K562 (cell line): ENCODE data around the gene GFAP. TPM values are rescaled to one million over a fixed set of nuclear protein-coding genes. Genes with fewer than 3 reads are reported as not detected.

ENCODE experiments used
- ATAC-seq: fragments of 200-7000 bp; cut with Tn5 transposase; 3 replicates; pipeline ENCODE4 v1.9.1; 2020; ENCODE audit warnings: moderate library complexity
- BruUV-seq: library from RNA; stranded (reverse); fragments of 400-500 nt; replicated peaks from 2 replicates; lab custom pipeline; 2021; lab: Mats Ljungman, UMichigan
- CTCF ChIA-PET: fragments of 300-600 bp; formaldehyde crosslinking; extraction: SDS; loops from one replicate; lab custom pipeline; 2021; ENCODE audit warnings: low intra/inter-chr PET ratio; lab: Yijun Ruan, JAX
- POLR2A ChIA-PET: fragments of 300-600, 350-650 bp; sonication (Branson Sonifier 250); formaldehyde crosslinking; extraction: SDS; loops from one replicate; lab custom pipeline; 2021; ENCODE audit warnings: antibody characterized with exemption, inconsistent platforms; lab: Yijun Ruan, JAX
- DNase-seq, 4 experiments: peaks; one replicate each; pipeline versions ENCODE4 v3.0.0 to v3.0.0-alpha.2; 2011 to 2018; ENCODE audit warnings: low spot score in 3 of 4, mixed read lengths in 3 of 4; ENCODE audit errors: extremely low read depth in 1 of 4
- FAIRE-seq: peaks from 2 replicates; lab custom pipeline; 2011; peaks lifted over from hg19 to GRCh38; lab: Jason Lieb, UNC
- H2AFZ ChIP-seq: 2 replicates; pipeline ENCODE4 v1.6.0; 2011; ENCODE audit warnings: low read depth, low read length, control low read depth, inconsistent platforms
- H3K27ac ChIP-seq: fragments of 200-600 bp; 3 replicates; pipeline ENCODE4 v1.8.0; 2011; ENCODE audit warnings: low read depth, mild to moderate bottlenecking, control low read depth, inconsistent platforms, low read length, moderate library complexity, mixed read lengths; ENCODE audit errors: extremely low read depth
- H3K27me3 ChIP-seq, 2 experiments: fragments of 300-600 bp in 1 of 2; 2 replicates in 1 of 2; 3 replicates in 1 of 2; pipeline versions ENCODE4 v1.6.0 to v1.8.0; 2011; ENCODE audit warnings: inconsistent platforms in 2 of 2, low read length in 2 of 2, mild to moderate bottlenecking in 1 of 2, mixed read lengths in 1 of 2, moderate library complexity in 1 of 2; ENCODE audit not compliant: control insufficient read depth in 2 of 2, insufficient read depth in 2 of 2
- H3K36me3 ChIP-seq: fragments of 300-600 bp; 3 replicates; pipeline ENCODE4 v1.8.0; 2011; ENCODE audit warnings: mild to moderate bottlenecking, low read length, inconsistent platforms; ENCODE audit not compliant: control insufficient read depth, insufficient read depth
- H3K4me1 ChIP-seq, 2 experiments: fragments of 200-600 bp in 1 of 2; replicated peaks in 1 of 2; 2 replicates in 1 of 2; 3 replicates in 1 of 2; pipeline versions ENCODE4 v1.5.1 to v1.8.0; 2011; ENCODE audit warnings: inconsistent platforms in 2 of 2, low read length in 2 of 2, mild to moderate bottlenecking in 1 of 2, mixed read lengths in 1 of 2, moderate library complexity in 1 of 2; ENCODE audit not compliant: control insufficient read depth in 2 of 2, insufficient read depth in 2 of 2
- H3K4me2 ChIP-seq: 2 replicates; pipeline ENCODE4 v1.6.1; 2011; ENCODE audit warnings: low read length, control low read depth, inconsistent platforms, mixed read lengths; ENCODE audit not compliant: insufficient read depth
- H3K4me3 ChIP-seq: fragments of 200-600 bp; sonication (generic), shearing (Covaris generic); 2 replicates; pipeline ENCODE4 v1.5.1; 2016; ENCODE audit warnings: control low read depth, inconsistent platforms
- H3K79me2 ChIP-seq: fragments of 200-600 bp; 3 replicates; pipeline ENCODE4 v1.8.0; 2011; ENCODE audit warnings: low read length, inconsistent platforms; ENCODE audit not compliant: control insufficient read depth, insufficient read depth
- H3K9ac ChIP-seq, 2 experiments: 2 replicates each; pipeline versions ENCODE4 v1.6.0 to v1.6.1; 2011; ENCODE audit warnings: low read depth in 2 of 2, low read length in 2 of 2, control low read depth in 1 of 2, inconsistent platforms in 1 of 2, mild to moderate bottlenecking in 1 of 2, mixed read lengths in 1 of 2; ENCODE audit not compliant: insufficient read depth in 1 of 2
- H3K9me1 ChIP-seq: one replicate; pipeline ENCODE4 v1.6.0; 2011; ENCODE audit warnings: inconsistent platforms, mild to moderate bottlenecking, low read length, moderate library complexity; ENCODE audit not compliant: control insufficient read depth, insufficient read depth
- H3K9me3 ChIP-seq: replicated peaks from 2 replicates; pipeline ENCODE4 v1.5.1; 2011; ENCODE audit warnings: low read depth, low read length, inconsistent platforms; ENCODE audit not compliant: control insufficient read depth, insufficient read depth
- H4K20me1 ChIP-seq: replicated peaks from 2 replicates; pipeline ENCODE4 v1.6.1; 2011; ENCODE audit warnings: low read length, inconsistent platforms, mixed read lengths; ENCODE audit not compliant: control insufficient read depth, insufficient read depth
- CBX1 ChIP-seq: sonication (generic); IDR thresholded peaks from 2 replicates; pipeline ENCODE4 v1.6.1; 2016; ENCODE audit warnings: antibody characterized with exemption, low read depth, mild to moderate bottlenecking
- CSDE1 ChIP-seq, 2 experiments: fragments of 450-650 bp; IDR thresholded peaks; 2 replicates each; pipeline ENCODE4 v1.6.1; 2016; ENCODE audit warnings: mild to moderate bottlenecking in 1 of 2
- HMGN3 ChIP-seq: IDR thresholded peaks from 2 replicates; pipeline ENCODE4 v1.6.1; 2011; ENCODE audit warnings: borderline replicate concordance, low read depth, mild to moderate bottlenecking, mixed read lengths, low read length; ENCODE audit not compliant: insufficient read length; ENCODE audit errors: extremely low read depth
- KDM1A ChIP-seq, 2 experiments: fragments of 450-650 bp; IDR thresholded peaks; 2 replicates each; pipeline ENCODE4 v1.6.1; 2016; ENCODE audit warnings: mild to moderate bottlenecking in 2 of 2
- WGBS: fragments of 100-300 bp; shearing (Covaris generic); methylation state at CpG from one replicate; pipeline ENCODE4 v1.1.6; 2016; ENCODE audit warnings: low coverage, mixed read lengths; ENCODE audit not compliant: insufficient coverage; ENCODE audit errors: missing lambda C conversion rate; 5-methylcytosine and 5-hydroxymethylcytosine counted together
- in situ Hi-C: fragments of 300-500 bp; cut with MboI; formaldehyde crosslinking; loops from 4 replicates; pipeline ENCODE4 v1.15.0; 2018; ENCODE audit warnings: inconsistent platforms, mixed read lengths
- intact Hi-C: fragments of 100-400 bp; cut with micrococcal nuclease; formaldehyde crosslinking; loops from 2 replicates; pipeline ENCODE4 v1.14.2; 2022
- polyA plus RNA-seq, 8 experiments: library from polyadenylated mRNA; depleted of rRNA in 4 of 8; stranded (reverse) in 5 of 8; unstranded in 3 of 8; fragments of >200 nt; fragmentation: Nextera tagmentation in 2 of 8; fragmentation: Illumina TruSeq in 1 of 8; extraction: Ambion mirVana in 2 of 8; extraction: Trizol in 1 of 8; gene quantifications; 2 replicates each; pipeline versions ENCODE4 v1.2.1 to v1.2.3, GENCODE V29; 2011 to 2014; ENCODE audit warnings: inconsistent platforms in 1 of 8, missing spikeins in 1 of 8
- total RNA-seq, 7 experiments: library from RNA; depleted of rRNA in 6 of 7; stranded (reverse); fragments of >200 nt in 6 of 7; fragmentation: Illumina TruSeq in 2 of 7; extraction: Trizol in 2 of 7; gene quantifications; 2 replicates each; pipeline versions ENCODE4 v1.2.1 to v1.2.3, GENCODE V29; 2011 to 2021; ENCODE audit warnings: low replicate concordance in 1 of 7
- TF ChIP-seq, protein P1 (sequence below), 2 experiments: fragments of 450-650 bp in 1 of 2; sonication (generic) in 1 of 2; formaldehyde crosslinking in 1 of 2; IDR thresholded peaks in 1 of 2; conservative IDR thresholded peaks in 1 of 2; 2 replicates each; pipeline versions ENCODE4 v1.6.1 to v1.8.1; 2016 to 2023; ENCODE audit warnings: mild to moderate bottlenecking in 2 of 2, moderate library complexity in 2 of 2, inconsistent platforms in 1 of 2, missing genetic modification reagents in 1 of 2
- TF ChIP-seq, protein P2 (sequence below): fragments of 250-450 bp; sonication (Bioruptor Pico); IDR thresholded peaks from 2 replicates; pipeline ENCODE4 v1.4.0; 2020; ENCODE audit warnings: mild to moderate bottlenecking, moderate library complexity
- TF ChIP-seq, protein P3 (sequence below): fragments of 150-350 bp; IDR thresholded peaks from 2 replicates; pipeline ENCODE4 v1.6.1; 2014; ENCODE audit warnings: low read depth, mild to moderate bottlenecking, low read length, borderline replicate concordance

The GFAP gene
- total and polyA plus RNA-seq, 9 of the 15 experiments (the other 6 are each of a cell fraction or from before 2014, with no cell fraction given): 0.07 to 1.4 (median 0.60) TPM; not detected in 1

DNA sequence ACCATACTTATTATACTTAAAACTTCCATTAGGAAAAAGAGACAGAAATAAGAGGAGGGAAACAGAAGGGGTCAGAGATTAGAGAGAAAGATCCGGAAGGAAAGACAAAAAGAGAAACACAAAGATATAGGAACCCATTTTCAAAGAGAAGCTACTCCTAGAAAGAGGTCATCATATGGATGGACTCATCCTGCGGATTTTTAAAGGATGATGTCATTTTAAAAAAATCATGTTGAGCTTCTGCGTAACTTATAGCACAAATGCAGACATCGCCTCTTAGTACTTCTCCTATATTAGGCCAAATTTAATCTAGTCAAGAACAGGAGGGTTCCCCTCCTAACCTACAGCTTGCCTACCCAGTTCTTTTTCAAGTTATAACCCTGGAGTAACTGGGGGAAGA, 34.2 kb downstream of the GFAP start:
- in situ Hi-C loops (no loop called here), intact Hi-C loops (no loop called here)
- Histone ChIP-seq H3K4me3 (no peak overlapping the region), H3K4me1 (no peaks in the 10 kb centered on the region), H3K27me3 (no peaks in the 10 kb centered on the region), H3K27ac (no peak overlapping the region), H4K20me1 (no peaks in the 10 kb centered on the region), H3K36me3 (peaks cover 97% of the 10 kb centered on the region), H3K9ac (no peak overlapping the region), H3K4me2 (no peak overlapping the region), H3K79me2 (no peaks in the 10 kb centered on the region), H3K9me1 (no peaks in the 10 kb centered on the region), H2AFZ (no peak overlapping the region), H3K9me3 (no peaks in the 10 kb centered on the region)
- ChIA-PET CTCF (no interaction called here), POLR2A (interaction anchor here (0.6 to 1.2 kb wide), 6 partner anchors 8 to 341 kb away, joined by 3 to 7 read pairs (median 3); partner anchors contain the start of genes EFTUD2 and FMNL1)
- WGBS: 88% methylated on average over 4 of the region's 4 CpGs
- TF ChIP-seq, protein P1, sequence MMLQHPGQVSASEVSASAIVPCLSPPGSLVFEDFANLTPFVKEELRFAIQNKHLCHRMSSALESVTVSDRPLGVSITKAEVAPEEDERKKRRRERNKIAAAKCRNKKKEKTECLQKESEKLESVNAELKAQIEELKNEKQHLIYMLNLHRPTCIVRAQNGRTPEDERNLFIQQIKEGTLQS (IDR thresholded peaks at IDR 0.05): peak; percentile 58
- TF ChIP-seq, protein P1 (CRISPR knock-in tag; conservative IDR thresholded peaks at IDR 0.05): no peak
- no peak for TF ChIP-seq CSDE1 (IDR thresholded peaks at IDR 0.05)
- BruUV-seq: no TSS peak
- DNase-seq (no peak), FAIRE-seq (no peak), ATAC-seq (no peak)

DNA sequence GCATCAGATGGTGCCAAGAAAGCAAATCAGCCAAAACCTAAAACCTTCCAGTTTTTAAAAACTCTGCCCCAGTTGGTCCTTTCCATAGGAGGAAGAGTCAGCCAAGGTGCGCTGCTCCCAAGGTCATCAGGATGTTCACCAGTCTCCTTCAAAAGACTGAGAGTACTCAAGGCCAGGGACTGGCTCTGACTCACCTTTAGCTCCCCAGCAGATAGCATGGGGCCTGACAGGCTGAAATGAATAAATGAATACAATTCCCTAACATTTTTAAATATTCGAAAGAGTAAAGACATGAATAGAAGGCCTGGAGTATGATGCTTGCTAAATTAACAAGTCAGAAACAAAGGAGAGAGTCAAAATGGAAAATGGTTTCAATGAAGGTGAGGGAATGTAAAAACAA, 35.2 kb downstream of the GFAP start:
- 93% methylated on average over 2 of the region's 2 CpGs for WGBS
- ChIA-PET CTCF (no interaction called here), POLR2A (no interaction called here)
- BruUV-seq: no TSS peak
- Histone ChIP-seq H4K20me1 (no peaks in the 10 kb centered on the region), H3K9me3 (no peaks in the 10 kb centered on the region), H3K27ac (no peak overlapping the region), H3K4me1 (no peaks in the 10 kb centered on the region), H3K27me3 (no peaks in the 10 kb centered on the region), H3K9ac (no peak overlapping the region), H3K79me2 (no peaks in the 10 kb centered on the region), H3K4me3 (no peak overlapping the region), H3K9me1 (no peaks in the 10 kb centered on the region), H2AFZ (no peak overlapping the region), H3K36me3 (peaks cover 94% of the 10 kb centered on the region), H3K4me2 (no peak overlapping the region)
- in situ Hi-C loops: no loop called here
- FAIRE-seq: no peak
- ATAC-seq: no peak
- intact Hi-C loops: no loop called here
- DNase-seq: no peak
- TF ChIP-seq CBX1: no peak
- no peak for TF ChIP-seq HMGN3
- TF ChIP-seq, protein P2, sequence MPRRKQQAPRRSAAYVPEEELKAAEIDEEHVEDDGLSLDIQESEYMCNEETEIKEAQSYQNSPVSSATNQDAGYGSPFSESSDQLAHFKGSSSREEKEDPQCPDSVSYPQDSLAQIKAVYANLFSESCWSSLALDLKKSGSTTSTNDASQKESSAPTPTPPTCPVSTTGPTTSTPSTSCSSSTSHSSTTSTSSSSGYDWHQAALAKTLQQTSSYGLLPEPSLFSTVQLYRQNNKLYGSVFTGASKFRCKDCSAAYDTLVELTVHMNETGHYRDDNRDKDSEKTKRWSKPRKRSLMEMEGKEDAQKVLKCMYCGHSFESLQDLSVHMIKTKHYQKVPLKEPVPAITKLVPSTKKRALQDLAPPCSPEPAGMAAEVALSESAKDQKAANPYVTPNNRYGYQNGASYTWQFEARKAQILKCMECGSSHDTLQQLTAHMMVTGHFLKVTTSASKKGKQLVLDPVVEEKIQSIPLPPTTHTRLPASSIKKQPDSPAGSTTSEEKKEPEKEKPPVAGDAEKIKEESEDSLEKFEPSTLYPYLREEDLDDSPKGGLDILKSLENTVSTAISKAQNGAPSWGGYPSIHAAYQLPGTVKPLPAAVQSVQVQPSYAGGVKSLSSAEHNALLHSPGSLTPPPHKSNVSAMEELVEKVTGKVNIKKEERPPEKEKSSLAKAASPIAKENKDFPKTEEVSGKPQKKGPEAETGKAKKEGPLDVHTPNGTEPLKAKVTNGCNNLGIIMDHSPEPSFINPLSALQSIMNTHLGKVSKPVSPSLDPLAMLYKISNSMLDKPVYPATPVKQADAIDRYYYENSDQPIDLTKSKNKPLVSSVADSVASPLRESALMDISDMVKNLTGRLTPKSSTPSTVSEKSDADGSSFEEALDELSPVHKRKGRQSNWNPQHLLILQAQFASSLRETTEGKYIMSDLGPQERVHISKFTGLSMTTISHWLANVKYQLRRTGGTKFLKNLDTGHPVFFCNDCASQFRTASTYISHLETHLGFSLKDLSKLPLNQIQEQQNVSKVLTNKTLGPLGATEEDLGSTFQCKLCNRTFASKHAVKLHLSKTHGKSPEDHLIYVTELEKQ: no peak
- TF ChIP-seq, protein P3, sequence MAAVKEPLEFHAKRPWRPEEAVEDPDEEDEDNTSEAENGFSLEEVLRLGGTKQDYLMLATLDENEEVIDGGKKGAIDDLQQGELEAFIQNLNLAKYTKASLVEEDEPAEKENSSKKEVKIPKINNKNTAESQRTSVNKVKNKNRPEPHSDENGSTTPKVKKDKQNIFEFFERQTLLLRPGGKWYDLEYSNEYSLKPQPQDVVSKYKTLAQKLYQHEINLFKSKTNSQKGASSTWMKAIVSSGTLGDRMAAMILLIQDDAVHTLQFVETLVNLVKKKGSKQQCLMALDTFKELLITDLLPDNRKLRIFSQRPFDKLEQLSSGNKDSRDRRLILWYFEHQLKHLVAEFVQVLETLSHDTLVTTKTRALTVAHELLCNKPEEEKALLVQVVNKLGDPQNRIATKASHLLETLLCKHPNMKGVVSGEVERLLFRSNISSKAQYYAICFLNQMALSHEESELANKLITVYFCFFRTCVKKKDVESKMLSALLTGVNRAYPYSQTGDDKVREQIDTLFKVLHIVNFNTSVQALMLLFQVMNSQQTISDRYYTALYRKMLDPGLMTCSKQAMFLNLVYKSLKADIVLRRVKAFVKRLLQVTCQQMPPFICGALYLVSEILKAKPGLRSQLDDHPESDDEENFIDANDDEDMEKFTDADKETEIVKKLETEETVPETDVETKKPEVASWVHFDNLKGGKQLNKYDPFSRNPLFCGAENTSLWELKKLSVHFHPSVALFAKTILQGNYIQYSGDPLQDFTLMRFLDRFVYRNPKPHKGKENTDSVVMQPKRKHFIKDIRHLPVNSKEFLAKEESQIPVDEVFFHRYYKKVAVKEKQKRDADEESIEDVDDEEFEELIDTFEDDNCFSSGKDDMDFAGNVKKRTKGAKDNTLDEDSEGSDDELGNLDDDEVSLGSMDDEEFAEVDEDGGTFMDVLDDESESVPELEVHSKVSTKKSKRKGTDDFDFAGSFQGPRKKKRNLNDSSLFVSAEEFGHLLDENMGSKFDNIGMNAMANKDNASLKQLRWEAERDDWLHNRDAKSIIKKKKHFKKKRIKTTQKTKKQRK: no peak
- TF ChIP-seq KDM1A (IDR thresholded peaks at IDR 0.05): no peak
